Lower leg skin (tissue), 3 donors: ENCODE measurements around the gene ETFRF1.

Experiments used
- CTCF ChIP-seq, 3 donors: fragments of 450-650 bp; IDR thresholded peaks; one replicate each; pipeline ENCODE4 v1.5.1; 2016; ENCODE audit warnings: antibody characterized with exemption in 3 of 3, mild to moderate bottlenecking in 3 of 3, moderate library complexity in 2 of 3
- POLR2A ChIP-seq, 2 donors: fragments of 450-650 bp; IDR thresholded peaks; one replicate each; pipeline ENCODE4 v1.6.1; 2016 to 2017; ENCODE audit warnings: antibody characterized with exemption in 2 of 2, mild to moderate bottlenecking in 1 of 2, moderate library complexity in 1 of 2

GRCh38 chr12:25146686-25147085, 48.4 kb upstream of the ETFRF1 start:
- TF ChIP-seq POLR2A (IDR thresholded peaks at IDR 0.05) (no peak), CTCF (IDR thresholded peaks at IDR 0.05) (no peak)
